ENCODE data around the gene CCDC7.
"Not testable (repeated sequence)": the region's sequence is repeated elsewhere in the genome, so short reads cannot be mapped to it uniquely, and the experiment has no call there.

The CCDC7 gene

DNA sequence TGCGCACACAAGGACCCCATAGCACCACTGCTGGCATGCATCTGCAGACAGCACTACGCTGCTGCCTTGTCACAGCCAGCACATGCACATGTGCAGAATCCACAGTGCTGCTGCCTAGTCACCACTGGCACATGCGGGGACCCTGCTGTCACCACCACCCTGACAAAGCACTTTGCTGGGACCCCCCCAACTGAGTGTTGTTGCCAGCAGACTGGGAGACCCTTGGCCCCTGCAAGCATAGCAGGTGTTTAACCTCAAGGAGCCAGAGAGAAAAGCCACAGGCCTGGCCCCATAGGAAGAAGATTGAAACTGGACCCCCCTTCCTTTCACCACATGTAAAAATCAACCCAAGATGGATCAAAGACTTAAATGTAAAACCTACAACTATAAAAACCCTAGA, 300.9 kb downstream of the CCDC7 start:
- no peak for DNase-seq (ENCODE audit: low read depth)
- TF ChIP-seq, protein P1, sequence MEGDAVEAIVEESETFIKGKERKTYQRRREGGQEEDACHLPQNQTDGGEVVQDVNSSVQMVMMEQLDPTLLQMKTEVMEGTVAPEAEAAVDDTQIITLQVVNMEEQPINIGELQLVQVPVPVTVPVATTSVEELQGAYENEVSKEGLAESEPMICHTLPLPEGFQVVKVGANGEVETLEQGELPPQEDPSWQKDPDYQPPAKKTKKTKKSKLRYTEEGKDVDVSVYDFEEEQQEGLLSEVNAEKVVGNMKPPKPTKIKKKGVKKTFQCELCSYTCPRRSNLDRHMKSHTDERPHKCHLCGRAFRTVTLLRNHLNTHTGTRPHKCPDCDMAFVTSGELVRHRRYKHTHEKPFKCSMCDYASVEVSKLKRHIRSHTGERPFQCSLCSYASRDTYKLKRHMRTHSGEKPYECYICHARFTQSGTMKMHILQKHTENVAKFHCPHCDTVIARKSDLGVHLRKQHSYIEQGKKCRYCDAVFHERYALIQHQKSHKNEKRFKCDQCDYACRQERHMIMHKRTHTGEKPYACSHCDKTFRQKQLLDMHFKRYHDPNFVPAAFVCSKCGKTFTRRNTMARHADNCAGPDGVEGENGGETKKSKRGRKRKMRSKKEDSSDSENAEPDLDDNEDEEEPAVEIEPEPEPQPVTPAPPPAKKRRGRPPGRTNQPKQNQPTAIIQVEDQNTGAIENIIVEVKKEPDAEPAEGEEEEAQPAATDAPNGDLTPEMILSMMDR (conservative IDR thresholded peaks at IDR 0.05; ENCODE audit: control insufficient read depth, insufficient read depth, low read depth, low read length) = no peak

DNA sequence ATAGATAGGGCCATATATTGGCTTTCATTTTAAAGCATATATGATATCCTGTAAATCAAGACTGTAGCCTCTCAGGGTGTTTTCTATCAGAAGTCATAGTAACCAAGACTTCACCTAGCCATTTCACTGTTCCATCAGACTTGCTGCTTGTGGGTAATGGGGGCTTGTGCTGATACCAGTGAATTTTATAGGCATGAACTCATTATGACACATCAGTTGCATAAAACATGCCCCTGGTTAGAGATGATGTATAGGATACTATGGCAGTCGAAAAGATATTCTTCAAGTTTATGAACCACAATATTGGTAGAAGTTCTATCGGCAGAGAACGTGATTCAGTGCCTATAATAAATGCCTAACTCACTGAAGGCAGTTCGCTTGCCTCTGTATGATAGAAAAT, 305.6 kb downstream of the CCDC7 start:
- TF ChIP-seq, protein P1 (conservative IDR thresholded peaks at IDR 0.05; ENCODE audit: control insufficient read depth, insufficient read depth, low read depth, low read length) = no peak
- no peak overlapping the region for H3K4me3 ChIP-seq (ENCODE audit: control insufficient read depth, low read depth, low read length)
- no peak for DNase-seq (ENCODE audit: low read depth)

More for the DNA sequence above, 300.9 kb downstream of the CCDC7 start:
- H3K4me3 ChIP-seq (ENCODE audit: control insufficient read depth, low read depth, low read length) = no peak overlapping the region

DNA sequence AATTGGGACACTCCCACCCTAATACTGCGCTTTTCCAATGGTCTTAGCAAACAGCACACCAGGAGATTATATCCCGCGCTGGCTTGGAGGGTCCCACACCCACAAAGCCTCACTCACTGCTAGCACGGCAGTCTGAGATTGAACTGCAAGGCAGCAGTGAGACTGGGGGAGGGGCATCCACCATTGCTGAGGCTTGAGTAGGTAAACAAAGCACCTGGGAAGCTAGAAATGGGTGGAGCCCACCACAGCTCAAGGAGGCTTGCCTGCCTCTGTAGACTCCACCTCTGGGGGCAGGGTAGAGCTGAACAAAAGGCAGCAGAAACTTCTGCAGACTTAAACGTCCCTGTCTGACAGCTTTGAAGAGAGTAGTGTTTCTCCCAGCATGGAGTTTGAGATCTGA, 309.0 kb downstream of the CCDC7 start:
- H3K4me3 ChIP-seq (ENCODE audit: control insufficient read depth, low read depth, low read length); DNase-seq (ENCODE audit: low read depth): not testable (repeated sequence)

DNA sequence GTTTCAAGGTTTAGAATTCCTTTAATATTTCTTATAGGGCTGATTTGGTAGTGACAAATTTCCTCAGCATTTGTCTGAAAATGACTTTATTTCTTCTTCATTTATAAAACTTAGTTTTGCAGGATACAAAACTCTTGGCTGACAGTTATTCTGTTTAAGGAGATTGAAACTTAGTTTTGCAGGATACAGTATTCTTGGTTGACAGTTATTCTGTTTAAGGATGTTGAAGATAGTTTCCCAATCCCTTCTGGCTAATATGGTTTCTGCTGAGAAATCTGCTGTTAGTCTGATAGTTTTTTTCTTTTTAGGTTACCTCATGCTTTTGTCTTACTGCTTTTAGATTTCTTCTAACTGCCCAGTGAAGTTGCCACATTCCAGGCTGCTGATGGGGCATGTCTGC, 325.3 kb downstream of the CCDC7 start:
- TF ChIP-seq, protein P1 (conservative IDR thresholded peaks at IDR 0.05; ENCODE audit: control insufficient read depth, insufficient read depth, low read depth, low read length) = no peak
- no peak for DNase-seq (ENCODE audit: low read depth)
- H3K4me3 ChIP-seq (ENCODE audit: control insufficient read depth, low read depth, low read length) = no peak overlapping the region

DNA sequence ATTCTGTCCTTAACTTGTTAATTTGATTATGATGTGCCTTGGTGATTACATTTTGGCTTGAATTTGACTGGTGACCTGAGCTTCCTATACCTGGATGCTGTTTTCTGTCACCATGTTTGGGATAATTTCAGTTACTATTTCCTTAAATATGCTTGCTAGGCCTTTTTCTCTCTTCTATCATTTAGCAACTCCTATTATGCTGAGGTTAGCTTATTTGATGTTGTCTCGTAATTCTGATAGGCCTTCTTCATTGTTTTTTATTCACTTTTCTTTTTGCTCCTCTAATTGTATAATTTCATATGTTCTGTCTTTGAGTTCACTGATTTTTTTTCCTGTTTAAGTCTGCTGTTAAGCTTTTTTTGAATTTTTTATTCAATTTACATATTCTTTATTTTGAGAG, 327.2 kb downstream of the CCDC7 start:
- TF ChIP-seq, protein P1 (conservative IDR thresholded peaks at IDR 0.05; ENCODE audit: control insufficient read depth, insufficient read depth, low read depth, low read length) = no peak
- no peak overlapping the region for H3K4me3 ChIP-seq (ENCODE audit: control insufficient read depth, low read depth, low read length)
- DNase-seq (ENCODE audit: low read depth) = no peak

DNA sequence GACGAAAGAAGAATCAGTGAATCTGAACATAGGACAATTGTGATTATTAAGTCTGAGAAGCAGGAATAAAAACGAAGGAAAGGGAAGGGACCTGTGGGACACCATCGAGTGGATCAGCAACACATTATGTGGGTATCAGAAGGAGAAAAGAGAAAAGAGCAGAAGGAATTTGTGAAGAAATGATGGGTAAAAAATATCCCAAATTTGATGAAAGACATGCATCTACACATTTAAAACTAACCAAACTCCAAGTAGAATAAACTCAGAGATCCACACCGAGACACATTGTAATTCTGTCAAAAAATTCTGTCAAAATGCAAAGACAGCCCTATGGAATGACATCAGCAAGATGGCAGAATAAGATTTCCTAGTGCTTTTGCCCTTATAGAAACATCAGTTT, 341.0 kb downstream of the CCDC7 start:
- TF ChIP-seq, protein P1 (conservative IDR thresholded peaks at IDR 0.05; ENCODE audit: control insufficient read depth, insufficient read depth, low read depth, low read length) = no peak
- no peak overlapping the region for H3K4me3 ChIP-seq (ENCODE audit: control insufficient read depth, low read depth, low read length)
- no peak for DNase-seq (ENCODE audit: low read depth)

DNA sequence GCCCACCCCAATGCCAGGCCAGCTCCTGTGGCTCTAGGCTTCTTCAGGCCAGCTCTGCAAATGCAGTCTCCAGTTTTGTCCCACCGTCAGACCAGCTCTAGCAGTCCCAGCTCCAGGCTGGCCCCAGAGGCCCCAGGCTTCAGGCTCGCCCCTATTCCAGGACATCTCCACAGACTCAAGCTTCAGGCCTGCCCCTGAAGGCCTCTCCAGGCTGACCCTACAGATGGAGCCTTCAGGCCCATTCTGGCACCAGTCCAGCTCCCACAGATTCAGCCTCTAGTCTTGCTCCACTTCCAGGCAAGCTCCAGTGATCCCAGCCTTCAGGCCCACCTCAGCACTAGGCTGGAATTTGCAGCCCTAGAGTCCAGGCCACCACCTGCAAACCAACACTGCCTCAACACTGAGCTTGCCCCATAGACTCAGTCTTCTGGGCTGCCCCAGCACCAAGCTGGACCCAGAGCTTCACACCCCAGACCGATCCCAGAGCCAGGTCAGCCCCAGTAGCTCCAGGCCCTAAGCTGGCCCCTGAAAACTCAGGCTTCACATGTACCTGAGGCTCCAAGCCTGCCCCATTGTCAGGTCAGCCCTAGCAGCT, 341.8 kb downstream of the CCDC7 start:
- no peak for DNase-seq (ENCODE audit: low read depth)
- no peak overlapping the region for H3K4me3 ChIP-seq (ENCODE audit: control insufficient read depth, low read depth, low read length)
- TF ChIP-seq, protein P1 (conservative IDR thresholded peaks at IDR 0.05; ENCODE audit: control insufficient read depth, insufficient read depth, low read depth, low read length) = no peak

All from fibroblast of mammary gland (primary cell).